HepG2 (cell line): ENCODE measurements around the gene DPEP2NB. TPM values are rescaled to one million over a fixed set of nuclear protein-coding genes. Genes with fewer than 3 reads are reported as not detected.

Source experiments
- AKAP8 ChIP-seq: sonication (generic); formaldehyde crosslinking; IDR thresholded peaks from 2 replicates; pipeline ENCODE4 v1.5.1; 2020; ENCODE audit warnings: mild to moderate bottlenecking, missing genetic modification reagents
- CENPT ChIP-seq: sonication (generic); formaldehyde crosslinking; IDR thresholded peaks from 2 replicates; pipeline ENCODE4 v1.8.0; 2022; ENCODE audit warnings: low read depth, mild to moderate bottlenecking, moderate library complexity, missing genetic modification reagents
- DNMT3B ChIP-seq: conservative IDR thresholded peaks from 2 replicates; pipeline ENCODE4 v1.6.1; 2016; ENCODE audit warnings: missing biosample characterization, control low read depth
- ELF3 ChIP-seq: IDR thresholded peaks from 2 replicates; pipeline ENCODE4 v1.6.1; 2016; ENCODE audit warnings: missing genetic modification reagents, missing compliant biosample characterization
- HIVEP1 ChIP-seq: sonication (generic); formaldehyde crosslinking; IDR thresholded peaks from 2 replicates; pipeline ENCODE4 v1.4.0; 2020; ENCODE audit warnings: mild to moderate bottlenecking, missing genetic modification reagents
- HOXA9 ChIP-seq: sonication (generic); formaldehyde crosslinking; IDR thresholded peaks from 2 replicates; pipeline ENCODE4 v1.8.1; 2022; ENCODE audit warnings: missing genetic modification reagents, mild to moderate bottlenecking, moderate library complexity, borderline replicate concordance
- KLF12 ChIP-seq: sonication (generic); formaldehyde crosslinking; IDR thresholded peaks from 2 replicates; pipeline ENCODE4 v1.4.0; 2020; ENCODE audit warnings: missing genetic modification reagents, borderline replicate concordance
- KLF9 ChIP-seq: IDR thresholded peaks from 2 replicates; pipeline ENCODE4 v1.6.1; 2016; ENCODE audit warnings: low read depth
- MBD4 ChIP-seq: IDR thresholded peaks from 2 replicates; pipeline ENCODE4 v1.6.1; 2012; ENCODE audit warnings: low read length, inconsistent platforms, borderline replicate concordance
- MED13 ChIP-seq: sonication (generic); formaldehyde crosslinking; IDR thresholded peaks from 2 replicates; pipeline ENCODE4 v1.5.0; 2020; ENCODE audit warnings: missing genetic modification reagents
- PTBP1 ChIP-seq: fragments of 200-400 bp; formaldehyde crosslinking; IDR thresholded peaks from 2 replicates; pipeline ENCODE4 v1.6.1; 2018; ENCODE audit warnings: low read length, low read depth; ENCODE audit not compliant: poor library complexity, severe bottlenecking
- RFX3 ChIP-seq: IDR thresholded peaks from 2 replicates; pipeline ENCODE4 v1.6.1; 2016; ENCODE audit warnings: missing biosample characterization, missing genetic modification reagents
- RXRB ChIP-seq: IDR thresholded peaks from 2 replicates; pipeline ENCODE4 v1.6.1; 2016; ENCODE audit warnings: borderline replicate concordance, missing genetic modification reagents, missing compliant biosample characterization
- SIN3A ChIP-seq: IDR thresholded peaks from 2 replicates; pipeline ENCODE4 v1.6.1; 2011; ENCODE audit warnings: low read depth, mild to moderate bottlenecking, control low read depth, low read length, borderline replicate concordance
- TAF15 ChIP-seq: fragments of 200-400 bp; formaldehyde crosslinking; IDR thresholded peaks from one replicate; pipeline ENCODE4 v1.6.1; 2018; ENCODE audit warnings: mild to moderate bottlenecking, low read depth, low read length; ENCODE audit not compliant: poor library complexity, severe bottlenecking
- TBL1XR1 ChIP-seq: fragments of 150-350 bp; IDR thresholded peaks from 2 replicates; pipeline ENCODE4 v1.6.1; 2014; ENCODE audit warnings: borderline replicate concordance, low read length; ENCODE audit not compliant: partially characterized antibody
- ZNF296 ChIP-seq: sonication (generic); formaldehyde crosslinking; conservative IDR thresholded peaks from 2 replicates; pipeline ENCODE4 v1.5.0; 2020; ENCODE audit warnings: mild to moderate bottlenecking, missing genetic modification reagents
- ZNF549 ChIP-seq: sonication (generic); formaldehyde crosslinking; IDR thresholded peaks from 2 replicates; pipeline ENCODE4 v1.5.0; 2020; ENCODE audit warnings: missing genetic modification reagents
- ZNF883 ChIP-seq: sonication (generic); formaldehyde crosslinking; IDR thresholded peaks from 2 replicates; pipeline ENCODE4 v1.5.1; 2020; ENCODE audit warnings: mild to moderate bottlenecking, missing genetic modification reagents; ENCODE audit errors: not compliant biosample characterization
- polyA plus RNA-seq, 8 experiments: library from polyadenylated mRNA; depleted of rRNA in 3 of 8; stranded (reverse) in 7 of 8; unstranded in 1 of 8; fragments of >200 nt; fragmentation: Illumina TruSeq in 4 of 8; extraction: Trizol in 4 of 8; gene quantifications; 2 replicates each; pipeline versions ENCODE4 v1.2.1 to v1.2.3, GENCODE V29; 2011 to 2016; ENCODE audit warnings: low read depth in 4 of 8, missing spikeins in 1 of 8, mixed read lengths in 1 of 8; ENCODE audit not compliant: insufficient read depth in 1 of 8
- total RNA-seq, 5 experiments: library from RNA; depleted of rRNA; stranded (reverse); fragments of >200 nt; fragmentation: Illumina TruSeq; extraction: Trizol; gene quantifications; 2 replicates each; pipeline ENCODE4 v1.2.3, GENCODE V29; 2016; ENCODE audit warnings: low read depth in 1 of 5
- TF ChIP-seq, protein P1 (sequence below): sonication (generic); formaldehyde crosslinking; IDR thresholded peaks from 2 replicates; pipeline ENCODE4 v1.4.0; 2020; ENCODE audit warnings: missing genetic modification reagents, borderline replicate concordance
- TF ChIP-seq, protein P2 (sequence below), 2 experiments: fragments of 450-650 bp in 1 of 2; sonication (generic) in 1 of 2; formaldehyde crosslinking; IDR thresholded peaks; 2 replicates each; pipeline versions ENCODE4 v1.5.0 to v1.8.0; 2020 to 2022; ENCODE audit warnings: mild to moderate bottlenecking in 1 of 2, missing genetic modification reagents in 1 of 2
- TF ChIP-seq, protein P3 (sequence below): conservative IDR thresholded peaks from 2 replicates; pipeline ENCODE4 v1.6.1; 2018; ENCODE audit warnings: missing genetic modification reagents
- TF ChIP-seq, protein P4 (sequence below): sonication (generic); formaldehyde crosslinking; IDR thresholded peaks from 2 replicates; pipeline ENCODE4 v1.8.1; 2023; ENCODE audit warnings: missing genetic modification reagents, inconsistent platforms, borderline replicate concordance

Gene DPEP2NB
- total and polyA plus RNA-seq, 2 of the 13 experiments (the other 11 are each of a cell fraction or from before 2014, with no cell fraction given) = not detected

DNA sequence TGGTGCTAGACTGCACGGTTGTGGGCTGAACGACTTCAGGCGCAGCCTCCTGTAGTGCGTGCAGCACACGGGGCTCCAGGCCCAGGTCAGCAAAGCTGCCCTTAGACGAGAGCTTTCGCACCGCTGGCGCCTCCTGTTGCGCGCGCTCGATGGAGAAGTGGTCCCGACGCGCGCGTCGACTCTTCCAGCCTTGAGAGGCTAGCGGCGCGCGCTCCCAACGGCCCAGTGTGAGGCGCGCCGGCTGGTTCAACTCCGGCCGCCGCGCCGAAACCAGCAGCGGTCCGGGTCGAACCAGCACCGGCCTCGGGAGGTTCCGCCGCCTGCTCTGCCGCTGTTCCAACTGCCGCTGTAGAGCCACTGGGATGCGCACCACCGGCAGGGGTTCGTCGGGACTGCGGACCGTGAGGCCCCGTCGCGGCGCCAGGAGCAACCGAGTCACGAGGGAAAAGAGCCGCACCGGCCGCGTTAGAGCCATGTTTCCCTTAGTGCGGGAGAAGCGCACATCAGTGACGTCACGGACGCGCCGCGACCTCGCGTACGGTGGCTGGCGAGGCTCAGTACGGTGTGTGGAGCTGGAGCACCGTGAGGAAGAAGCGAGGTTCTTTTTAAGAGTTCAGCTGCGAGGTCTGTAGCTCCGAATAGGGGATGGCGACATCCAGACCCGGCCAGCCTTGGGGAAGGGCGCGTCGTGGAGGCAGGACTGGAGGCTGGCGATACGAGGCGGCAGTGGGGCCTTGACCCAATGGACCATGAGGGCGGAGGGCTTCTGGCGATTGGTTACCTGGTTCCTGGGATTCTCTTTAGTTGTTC is 7.2 kb upstream of the DPEP2NB start, which contains the start of the genes DDX28 and DUS2 (continued):
- peak; percentile 74 for TF ChIP-seq ELF3 (CRISPR knock-in tag)
- TF ChIP-seq PTBP1 = no peak
- TF ChIP-seq HOXA9 (CRISPR knock-in tag) = no peak
- peak; percentile 80; the same call in 1 of the 2 replicates for TF ChIP-seq CENPT
- peak; percentile 52 for TF ChIP-seq TBL1XR1
- peak; percentile 64 for TF ChIP-seq MED13 (CRISPR knock-in tag)
- peak; percentile 45; the same call in 1 of the 2 replicates for TF ChIP-seq HIVEP1 (CRISPR knock-in tag)
- TF ChIP-seq DNMT3B = no peak; the same call in none of the 2 replicates
- TF ChIP-seq KLF9 (CRISPR knock-in tag) = no peak
- peak; percentile 57 for TF ChIP-seq AKAP8
- TF ChIP-seq, protein P1, sequence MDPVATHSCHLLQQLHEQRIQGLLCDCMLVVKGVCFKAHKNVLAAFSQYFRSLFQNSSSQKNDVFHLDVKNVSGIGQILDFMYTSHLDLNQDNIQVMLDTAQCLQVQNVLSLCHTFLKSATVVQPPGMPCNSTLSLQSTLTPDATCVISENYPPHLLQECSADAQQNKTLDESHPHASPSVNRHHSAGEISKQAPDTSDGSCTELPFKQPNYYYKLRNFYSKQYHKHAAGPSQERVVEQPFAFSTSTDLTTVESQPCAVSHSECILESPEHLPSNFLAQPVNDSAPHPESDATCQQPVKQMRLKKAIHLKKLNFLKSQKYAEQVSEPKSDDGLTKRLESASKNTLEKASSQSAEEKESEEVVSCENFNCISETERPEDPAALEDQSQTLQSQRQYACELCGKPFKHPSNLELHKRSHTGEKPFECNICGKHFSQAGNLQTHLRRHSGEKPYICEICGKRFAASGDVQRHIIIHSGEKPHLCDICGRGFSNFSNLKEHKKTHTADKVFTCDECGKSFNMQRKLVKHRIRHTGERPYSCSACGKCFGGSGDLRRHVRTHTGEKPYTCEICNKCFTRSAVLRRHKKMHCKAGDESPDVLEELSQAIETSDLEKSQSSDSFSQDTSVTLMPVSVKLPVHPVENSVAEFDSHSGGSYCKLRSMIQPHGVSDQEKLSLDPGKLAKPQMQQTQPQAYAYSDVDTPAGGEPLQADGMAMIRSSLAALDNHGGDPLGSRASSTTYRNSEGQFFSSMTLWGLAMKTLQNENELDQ = peak; percentile 66; the same call in 1 of the 2 replicates
- TF ChIP-seq SIN3A = peak; percentile 92; the same call in 1 of the 2 replicates
- TF ChIP-seq MBD4 = no peak
- TF ChIP-seq, protein P2, sequence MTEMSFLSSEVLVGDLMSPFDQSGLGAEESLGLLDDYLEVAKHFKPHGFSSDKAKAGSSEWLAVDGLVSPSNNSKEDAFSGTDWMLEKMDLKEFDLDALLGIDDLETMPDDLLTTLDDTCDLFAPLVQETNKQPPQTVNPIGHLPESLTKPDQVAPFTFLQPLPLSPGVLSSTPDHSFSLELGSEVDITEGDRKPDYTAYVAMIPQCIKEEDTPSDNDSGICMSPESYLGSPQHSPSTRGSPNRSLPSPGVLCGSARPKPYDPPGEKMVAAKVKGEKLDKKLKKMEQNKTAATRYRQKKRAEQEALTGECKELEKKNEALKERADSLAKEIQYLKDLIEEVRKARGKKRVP (CRISPR knock-in tag; IDR thresholded peaks at IDR 0.05) = 0 out of 4 replicates have a peak, but pooled peaks of 1 of the 2 experiments have one; percentile 27
- peak; percentile 12; the same call in 1 of the 2 replicates for TF ChIP-seq ZNF296 (CRISPR knock-in tag)
- TF ChIP-seq TAF15 = peak; percentile 62
- peak; percentile 22; the same call in 1 of the 2 replicates for TF ChIP-seq RFX3 (CRISPR knock-in tag)
- TF ChIP-seq ZNF883 (CRISPR knock-in tag) = peak; percentile 96
- TF ChIP-seq, protein P3, sequence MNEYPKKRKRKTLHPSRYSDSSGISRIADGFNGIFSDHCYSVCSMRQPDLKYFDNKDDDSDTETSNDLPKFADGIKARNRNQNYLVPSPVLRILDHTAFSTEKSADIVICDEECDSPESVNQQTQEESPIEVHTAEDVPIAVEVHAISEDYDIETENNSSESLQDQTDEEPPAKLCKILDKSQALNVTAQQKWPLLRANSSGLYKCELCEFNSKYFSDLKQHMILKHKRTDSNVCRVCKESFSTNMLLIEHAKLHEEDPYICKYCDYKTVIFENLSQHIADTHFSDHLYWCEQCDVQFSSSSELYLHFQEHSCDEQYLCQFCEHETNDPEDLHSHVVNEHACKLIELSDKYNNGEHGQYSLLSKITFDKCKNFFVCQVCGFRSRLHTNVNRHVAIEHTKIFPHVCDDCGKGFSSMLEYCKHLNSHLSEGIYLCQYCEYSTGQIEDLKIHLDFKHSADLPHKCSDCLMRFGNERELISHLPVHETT (CRISPR knock-in tag) = peak; percentile 65; the same call in 1 of the 2 replicates
- TF ChIP-seq RXRB (CRISPR knock-in tag) = peak; percentile 90
- TF ChIP-seq, protein P4, sequence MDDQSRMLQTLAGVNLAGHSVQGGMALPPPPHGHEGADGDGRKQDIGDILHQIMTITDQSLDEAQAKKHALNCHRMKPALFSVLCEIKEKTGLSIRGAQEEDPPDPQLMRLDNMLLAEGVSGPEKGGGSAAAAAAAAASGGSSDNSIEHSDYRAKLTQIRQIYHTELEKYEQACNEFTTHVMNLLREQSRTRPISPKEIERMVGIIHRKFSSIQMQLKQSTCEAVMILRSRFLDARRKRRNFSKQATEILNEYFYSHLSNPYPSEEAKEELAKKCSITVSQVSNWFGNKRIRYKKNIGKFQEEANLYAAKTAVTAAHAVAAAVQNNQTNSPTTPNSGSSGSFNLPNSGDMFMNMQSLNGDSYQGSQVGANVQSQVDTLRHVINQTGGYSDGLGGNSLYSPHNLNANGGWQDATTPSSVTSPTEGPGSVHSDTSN (CRISPR knock-in tag) = peak; percentile 79
- TF ChIP-seq KLF12 = peak; percentile 66
- peak; percentile 12; the same call in 1 of the 2 replicates for TF ChIP-seq ZNF549 (CRISPR knock-in tag)
